T-helper 1 cell treated with Interleukin-12 subunit alpha and Interleukin-12 subunit beta and Interleukin-4 antibody, amounts not matched to agents 30 μg/mL and 1 μg/mL, for 36 hours (primary cell): ENCODE measurements around the gene DOCK4.

ENCODE experiments used
- H3K27ac Mint-ChIP-seq: one replicate; pipeline ENCODE4 v1.8.0; 2021; ENCODE audit warnings: mild to moderate bottlenecking, mixed read lengths
- H3K27me3 Mint-ChIP-seq: one replicate; pipeline ENCODE4 v1.8.0; 2021; ENCODE audit warnings: low read depth, mixed read lengths
- H3K36me3 Mint-ChIP-seq: one replicate; pipeline ENCODE4 v1.8.0; 2021; ENCODE audit warnings: low read depth, mixed read lengths
- H3K4me1 Mint-ChIP-seq: one replicate; pipeline ENCODE4 v1.8.0; 2021; ENCODE audit warnings: low read depth, mixed read lengths
- H3K4me3 Mint-ChIP-seq: one replicate; pipeline ENCODE4 v1.8.0; 2021; ENCODE audit warnings: mild to moderate bottlenecking, moderate library complexity, mixed read lengths
- H3K9me3 Mint-ChIP-seq: one replicate; pipeline ENCODE4 v1.8.0; 2021; ENCODE audit warnings: mixed read lengths

The DOCK4 gene

DNA sequence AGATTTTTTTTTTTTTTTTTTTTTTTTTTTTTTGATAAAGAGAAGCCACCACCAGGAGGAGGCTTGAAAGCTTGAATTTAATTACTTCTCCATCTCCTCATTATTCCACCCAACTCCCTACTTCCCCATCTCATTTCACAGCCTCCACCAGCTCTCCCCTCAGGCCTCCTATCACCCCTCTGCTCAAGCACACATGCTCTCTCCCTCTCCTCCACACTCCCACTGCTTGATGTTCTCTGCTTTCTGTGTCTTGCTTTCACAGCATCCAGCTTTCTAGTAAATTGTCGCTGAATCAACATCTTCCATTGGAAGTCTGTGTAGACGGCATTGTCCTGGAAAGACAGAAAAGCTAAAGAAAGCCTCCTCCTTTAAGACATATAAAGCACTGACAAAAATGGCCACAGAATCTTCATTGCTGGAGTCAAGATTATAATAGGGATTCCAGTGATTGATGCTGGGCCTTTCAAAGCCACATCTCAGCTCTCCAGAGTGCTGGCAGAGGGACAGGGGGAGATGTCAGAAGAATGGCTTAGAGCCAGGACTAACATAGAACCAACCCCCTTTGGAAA lies 58.3 kb downstream of the DOCK4 start:
- Mint-ChIP-seq H3K27me3 (peaks cover 4% of the 10 kb centered on the region), H3K36me3 (no peaks in the 10 kb centered on the region), H3K4me3 (no peak overlapping the region), H3K4me1 (no peaks in the 10 kb centered on the region), H3K9me3 (no peaks in the 10 kb centered on the region), H3K27ac (no peak overlapping the region)

GRCh38 chr7:112145206-112145605 lies 61.0 kb downstream of the DOCK4 start:
- Mint-ChIP-seq H3K27me3 (peaks cover 4% of the 10 kb centered on the region), H3K9me3 (no peaks in the 10 kb centered on the region), H3K4me3 (no peak overlapping the region), H3K4me1 (no peaks in the 10 kb centered on the region), H3K27ac (no peak overlapping the region), H3K36me3 (no peaks in the 10 kb centered on the region)

GRCh38 chr7:112144284-112145059 lies 61.7 kb downstream of the DOCK4 start:
- Mint-ChIP-seq H3K4me1 (no peaks in the 10 kb centered on the region), H3K36me3 (no peaks in the 10 kb centered on the region), H3K4me3 (no peak overlapping the region), H3K27me3 (peaks cover 4% of the 10 kb centered on the region), H3K9me3 (no peaks in the 10 kb centered on the region), H3K27ac (no peak overlapping the region)

DNA sequence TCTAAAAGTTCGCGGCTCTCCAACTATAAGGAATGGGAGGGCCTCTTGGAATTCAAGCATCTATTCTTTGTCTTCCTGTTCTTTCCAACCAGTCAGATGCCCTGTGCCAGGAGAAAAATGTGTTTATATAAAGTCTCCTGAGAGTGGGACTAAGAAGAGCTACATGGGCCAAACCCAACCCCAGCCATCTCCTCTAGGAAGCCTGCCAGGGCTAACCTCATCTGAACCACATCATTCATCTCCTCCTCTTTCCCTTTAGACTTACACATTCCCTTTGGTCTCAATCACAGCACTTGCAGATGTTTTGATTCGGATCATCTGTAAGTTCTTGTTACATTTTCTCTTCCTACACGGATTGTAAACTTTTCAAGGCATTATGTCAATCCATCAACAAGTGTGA lies 62.6 kb downstream of the DOCK4 start:
- Mint-ChIP-seq H3K36me3 (no peaks in the 10 kb centered on the region), H3K4me3 (no peak overlapping the region), H3K27me3 (peaks cover 4% of the 10 kb centered on the region), H3K27ac (no peak overlapping the region), H3K9me3 (no peaks in the 10 kb centered on the region), H3K4me1 (peaks cover under 1% of the 10 kb centered on the region)

GRCh38 chr7:112143136-112143535 lies 63.1 kb downstream of the DOCK4 start:
- Mint-ChIP-seq H3K36me3 (no peaks in the 10 kb centered on the region), H3K27me3 (peaks cover 4% of the 10 kb centered on the region), H3K27ac (no peak overlapping the region), H3K9me3 (no peaks in the 10 kb centered on the region), H3K4me3 (no peak overlapping the region), H3K4me1 (peaks cover 2% of the 10 kb centered on the region)

DNA sequence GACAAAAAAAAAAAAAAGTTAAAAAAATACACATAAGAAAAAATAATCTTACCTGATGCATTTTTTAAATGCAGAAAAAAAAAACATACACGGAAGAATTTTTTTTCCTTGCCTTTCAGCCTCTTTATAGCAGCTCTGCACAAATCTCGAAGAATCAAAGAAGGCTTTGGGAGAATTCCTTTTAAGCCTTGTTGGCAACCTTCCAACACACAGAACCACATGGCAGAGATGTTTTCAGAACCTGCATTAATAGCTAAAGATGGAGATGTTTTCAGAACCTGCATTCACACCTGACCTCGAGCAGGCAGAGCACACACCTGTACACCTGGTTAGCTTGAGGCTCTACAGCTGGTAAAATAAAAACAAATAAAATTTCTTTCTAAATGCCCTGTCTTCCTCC lies 65.6 kb downstream of the DOCK4 start:
- no peak overlapping the region for H3K4me3 Mint-ChIP-seq

DNA sequence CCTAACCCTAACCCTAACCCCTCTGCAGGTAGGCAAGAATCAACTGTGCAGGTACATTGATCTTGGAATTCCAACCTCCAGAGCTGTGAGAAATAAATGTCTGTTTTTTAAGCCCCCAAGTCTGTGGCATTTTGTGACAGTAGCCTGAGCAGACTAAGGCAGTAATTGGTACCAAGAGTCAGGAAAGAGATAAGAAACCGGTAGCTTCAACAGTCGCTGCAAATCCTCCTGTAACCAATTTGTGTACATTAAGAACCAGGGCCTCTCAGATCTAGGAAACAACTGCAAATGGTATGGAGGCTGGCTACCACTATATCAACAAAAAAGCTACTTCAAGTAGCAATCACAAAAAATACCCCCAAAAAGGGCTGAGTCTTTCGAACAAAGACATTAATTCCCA lies 67.3 kb downstream of the DOCK4 start:
- Mint-ChIP-seq H3K9me3 (no peaks in the 10 kb centered on the region), H3K27me3 (no peaks in the 10 kb centered on the region), H3K36me3 (no peaks in the 10 kb centered on the region), H3K4me3 (no peak overlapping the region), H3K27ac (no peak overlapping the region), H3K4me1 (peaks cover 2% of the 10 kb centered on the region)

More for the DNA sequence above, 65.6 kb downstream of the DOCK4 start:
- peaks cover 2% of the 10 kb centered on the region for H3K4me1 Mint-ChIP-seq
- no peak overlapping the region for H3K27ac Mint-ChIP-seq
- no peaks in the 10 kb centered on the region for H3K36me3 Mint-ChIP-seq
- no peaks in the 10 kb centered on the region for H3K27me3 Mint-ChIP-seq
- no peaks in the 10 kb centered on the region for H3K9me3 Mint-ChIP-seq

DNA sequence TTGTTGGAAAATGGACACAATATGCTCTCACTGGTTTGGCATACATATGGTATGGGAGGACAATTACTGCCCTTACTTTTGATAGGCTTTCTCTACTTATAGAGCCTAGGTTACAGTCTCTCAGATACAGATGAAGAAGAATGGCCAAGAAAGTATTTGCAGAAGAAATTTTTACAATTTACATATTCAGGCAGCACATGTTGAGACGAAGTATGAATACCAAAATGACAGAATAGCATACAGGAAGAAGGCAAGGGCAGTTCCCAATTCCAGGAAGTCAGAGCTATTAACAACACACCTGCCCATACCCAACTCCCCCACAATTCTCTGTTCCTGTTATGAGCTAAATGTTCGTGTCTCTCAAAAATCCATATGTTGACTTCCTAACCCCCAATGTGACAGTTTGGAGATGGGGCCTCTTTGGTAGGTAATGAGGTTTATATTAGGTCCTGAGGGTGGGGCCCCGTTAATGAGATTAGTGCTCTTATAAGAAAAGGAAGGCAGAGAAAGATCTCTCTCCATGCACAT lies 67.8 kb downstream of the DOCK4 start:
- Mint-ChIP-seq H3K4me3 (no peak overlapping the region), H3K9me3 (no peaks in the 10 kb centered on the region), H3K27me3 (no peaks in the 10 kb centered on the region), H3K27ac (no peak overlapping the region), H3K36me3 (no peaks in the 10 kb centered on the region), H3K4me1 (peaks cover 2% of the 10 kb centered on the region)

- Mint-ChIP-seq H3K4me3 (no peak overlapping the region), H3K27me3 (no peaks in the 10 kb centered on the region), H3K27ac (no peak overlapping the region), H3K4me1 (peaks cover 2% of the 10 kb centered on the region), H3K9me3 (no peaks in the 10 kb centered on the region), H3K36me3 (no peaks in the 10 kb centered on the region)
Measured at GRCh38 chr7:112137141-112138101, 68.8 kb downstream of the DOCK4 start.

- H3K4me1 Mint-ChIP-seq: peaks cover 2% of the 10 kb centered on the region
- no peaks in the 10 kb centered on the region for H3K9me3 Mint-ChIP-seq
- H3K36me3 Mint-ChIP-seq: no peaks in the 10 kb centered on the region
- peaks cover 4% of the 10 kb centered on the region for H3K27me3 Mint-ChIP-seq
- H3K4me3 Mint-ChIP-seq: no peak overlapping the region
- no peak overlapping the region for H3K27ac Mint-ChIP-seq
Measured at GRCh38 chr7:112136271-112137008, 69.8 kb downstream of the DOCK4 start.

- Mint-ChIP-seq H3K9me3 (no peaks in the 10 kb centered on the region), H3K36me3 (no peaks in the 10 kb centered on the region), H3K27me3 (peaks cover 4% of the 10 kb centered on the region), H3K4me1 (peaks cover 2% of the 10 kb centered on the region), H3K27ac (no peak overlapping the region), H3K4me3 (no peak overlapping the region)
Measured at GRCh38 chr7:112135815-112136214, 70.4 kb downstream of the DOCK4 start.

- H3K27ac Mint-ChIP-seq: no peak overlapping the region
Measured at GRCh38 chr7:112134039-112134438, 72.2 kb downstream of the DOCK4 start.

GRCh38 chr7:112133328-112133727 lies 72.9 kb downstream of the DOCK4 start:
- no peak overlapping the region for H3K4me3 Mint-ChIP-seq
- H3K9me3 Mint-ChIP-seq: no peaks in the 10 kb centered on the region

More at GRCh38 chr7:112134039-112134438, 72.2 kb downstream of the DOCK4 start:
- Mint-ChIP-seq H3K4me3 (no peak overlapping the region), H3K36me3 (no peaks in the 10 kb centered on the region), H3K4me1 (peaks cover 2% of the 10 kb centered on the region), H3K27me3 (peaks cover 4% of the 10 kb centered on the region), H3K9me3 (no peaks in the 10 kb centered on the region)

More at GRCh38 chr7:112133328-112133727, 72.9 kb downstream of the DOCK4 start:
- Mint-ChIP-seq H3K27ac (no peak overlapping the region), H3K4me1 (no peaks in the 10 kb centered on the region), H3K27me3 (peaks cover 4% of the 10 kb centered on the region), H3K36me3 (no peaks in the 10 kb centered on the region)
